PC-9 (cell line): ENCODE measurements around the gene MCTP1.

Source experiments
- EZH2 ChIP-seq: fragments of 200-600 bp; sonication (generic); IDR thresholded peaks from 2 replicates; pipeline ENCODE4 v1.8.0; 2017; ENCODE audit warnings: antibody characterized with exemption, low read depth
- TF ChIP-seq, protein P1 (sequence below): fragments of 200-600 bp; sonication (generic); conservative IDR thresholded peaks from 2 replicates; pipeline ENCODE4 v1.6.1; 2017; ENCODE audit warnings: mixed run types, antibody characterized with exemption, mild to moderate bottlenecking, moderate library complexity

DNA sequence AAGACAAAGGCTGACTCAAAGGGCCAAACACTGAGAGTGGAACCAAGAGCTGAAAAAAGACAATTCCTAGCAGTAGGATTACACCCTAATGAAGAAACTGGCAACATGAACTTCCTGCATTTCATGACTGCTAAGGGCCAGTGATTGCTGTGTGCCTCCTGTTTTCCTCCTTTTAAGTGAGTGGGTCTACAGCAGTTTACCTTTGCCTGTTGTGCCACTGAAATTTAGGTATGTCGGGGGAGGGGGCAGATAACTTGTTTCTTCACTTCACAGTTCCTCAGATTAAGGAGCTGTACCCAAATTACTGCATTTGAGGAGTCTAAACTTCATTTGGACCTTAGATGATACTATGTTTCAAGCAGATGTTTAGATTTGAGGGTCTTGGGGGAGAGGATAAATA lies 191.7 kb downstream of the MCTP1 start:
- TF ChIP-seq, protein P1, sequence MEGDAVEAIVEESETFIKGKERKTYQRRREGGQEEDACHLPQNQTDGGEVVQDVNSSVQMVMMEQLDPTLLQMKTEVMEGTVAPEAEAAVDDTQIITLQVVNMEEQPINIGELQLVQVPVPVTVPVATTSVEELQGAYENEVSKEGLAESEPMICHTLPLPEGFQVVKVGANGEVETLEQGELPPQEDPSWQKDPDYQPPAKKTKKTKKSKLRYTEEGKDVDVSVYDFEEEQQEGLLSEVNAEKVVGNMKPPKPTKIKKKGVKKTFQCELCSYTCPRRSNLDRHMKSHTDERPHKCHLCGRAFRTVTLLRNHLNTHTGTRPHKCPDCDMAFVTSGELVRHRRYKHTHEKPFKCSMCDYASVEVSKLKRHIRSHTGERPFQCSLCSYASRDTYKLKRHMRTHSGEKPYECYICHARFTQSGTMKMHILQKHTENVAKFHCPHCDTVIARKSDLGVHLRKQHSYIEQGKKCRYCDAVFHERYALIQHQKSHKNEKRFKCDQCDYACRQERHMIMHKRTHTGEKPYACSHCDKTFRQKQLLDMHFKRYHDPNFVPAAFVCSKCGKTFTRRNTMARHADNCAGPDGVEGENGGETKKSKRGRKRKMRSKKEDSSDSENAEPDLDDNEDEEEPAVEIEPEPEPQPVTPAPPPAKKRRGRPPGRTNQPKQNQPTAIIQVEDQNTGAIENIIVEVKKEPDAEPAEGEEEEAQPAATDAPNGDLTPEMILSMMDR, result no peak
- TF ChIP-seq EZH2, result no peak
